HG03175 (cell line): Measurements from ENCODE around the gene AGXT.

Experiments
- ATAC-seq: cut with Tn5 transposase; IDR thresholded peaks from one replicate; pipeline ENCODE4 v1.9.1; 2021; ENCODE audit warnings: mild to moderate bottlenecking, moderate library complexity; ENCODE audit not compliant: unreplicated experiment

The AGXT gene

GRCh38 chr2:240884221-240884620 is 15.6 kb downstream of the AGXT start:
- no peak for ATAC-seq

- ATAC-seq: no peak
These were observed 16.1 kb downstream of the AGXT start for GRCh38 chr2:240884745-240885144.

GRCh38 chr2:240885566-240885965 is 16.9 kb downstream of the AGXT start:
- no peak for ATAC-seq

- no peak for ATAC-seq
These were observed 17.5 kb downstream of the AGXT start for GRCh38 chr2:240886023-240886565.

- no peak for ATAC-seq
These were observed 18.3 kb downstream of the AGXT start for GRCh38 chr2:240886678-240887609.

- ATAC-seq: no peak
These were observed 19.0 kb downstream of the AGXT start for GRCh38 chr2:240887631-240888030.

GRCh38 chr2:240888130-240888889 is 19.7 kb downstream of the AGXT start:
- no peak for ATAC-seq

GRCh38 chr2:240888890-240889573 is 20.4 kb downstream of the AGXT start:
- ATAC-seq: no peak

- no peak for ATAC-seq
These were observed 21.3 kb downstream of the AGXT start for GRCh38 chr2:240889601-240890560.

GRCh38 chr2:240890691-240891090 is 22.1 kb downstream of the AGXT start:
- ATAC-seq: no peak

- ATAC-seq: no peak
These were observed 23.1 kb downstream of the AGXT start for GRCh38 chr2:240891492-240892340.

GRCh38 chr2:240892356-240892755 is 23.7 kb downstream of the AGXT start:
- no peak for ATAC-seq

- no peak for ATAC-seq
These were observed 24.3 kb downstream of the AGXT start for GRCh38 chr2:240892925-240893324.

GRCh38 chr2:240893363-240893844 is 24.8 kb downstream of the AGXT start:
- no peak for ATAC-seq

- ATAC-seq: no peak
These were observed 25.4 kb downstream of the AGXT start for GRCh38 chr2:240894006-240894405.

- ATAC-seq: no peak
These were observed 26.4 kb downstream of the AGXT start for GRCh38 chr2:240894836-240895558.

- no peak for ATAC-seq
These were observed 27.2 kb downstream of the AGXT start, which contains the start of gene MAB21L4 for GRCh38 chr2:240895656-240896388. Gene MAB21L4, minus strand, starts transcription at chr2:240896156. Its CDS starts 159 bp downstream, at chr2:240895997.
